Stimulated activated CD4-positive, alpha-beta T cell treated with anti-CD3 and anti-CD28 coated beads, Interleukin-1b, Interleukin-23, amount 100 ng/mL, for 24 hours (primary cell): ENCODE measurements around the gene CD2AP.
"Not testable (repeated sequence)": the region's sequence is repeated elsewhere in the genome, so short reads cannot be mapped to it uniquely, and the experiment has no call there.

Experiments used
- DNase-seq, 4 experiments: peaks; one replicate each; pipeline ENCODE4 v3.0.0-alpha.2; 2020; ENCODE audit warnings: low read depth in 4 of 4, low spot score in 1 of 4

CD2AP gene

GRCh38 chr6:47456536-47456975 is 21.0 kb upstream of the CD2AP start:
- no peak for DNase-seq

GRCh38 chr6:47457370-47457769 is 20.2 kb upstream of the CD2AP start:
- DNase-seq = no peak

DNA sequence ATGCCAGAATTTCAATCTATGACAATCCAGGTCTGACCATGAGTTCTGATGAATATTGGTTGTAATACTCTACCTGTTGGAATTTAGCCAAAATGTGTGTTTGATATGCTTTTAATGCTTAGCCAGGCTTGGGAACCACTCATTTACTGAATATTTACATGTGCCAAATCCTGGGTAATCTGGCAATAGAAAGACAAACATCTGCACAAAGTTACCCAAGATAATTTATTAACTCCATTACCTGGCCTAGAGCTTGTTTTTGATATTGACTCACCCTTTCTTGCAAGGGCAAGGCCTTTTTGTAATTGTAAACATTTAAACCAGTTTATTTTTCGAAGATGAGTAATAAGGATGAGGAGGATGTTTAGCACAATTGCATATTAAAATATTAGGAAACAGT is 13.5 kb upstream of the CD2AP start:
- DNase-seq = no peak

DNA sequence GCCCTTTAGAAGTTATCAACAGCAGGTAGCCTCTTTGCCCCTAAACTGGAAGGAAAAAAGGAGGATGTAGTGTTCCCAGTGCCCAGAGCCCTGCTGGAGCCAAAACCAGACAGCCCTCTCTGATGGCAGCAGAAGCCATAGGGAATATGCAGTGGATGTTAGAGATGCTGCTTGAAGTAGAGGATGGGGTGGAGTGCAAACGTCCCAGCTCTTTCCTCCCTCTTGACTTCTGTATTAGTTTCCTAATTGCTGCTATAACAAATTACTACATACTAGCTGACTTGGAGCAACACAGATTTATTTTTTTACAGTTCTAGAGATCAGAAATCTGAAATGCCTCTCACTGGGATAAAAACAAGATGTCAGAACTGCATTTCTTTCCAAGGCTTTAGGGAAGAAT is 12.5 kb upstream of the CD2AP start:
- no peak for DNase-seq

DNA sequence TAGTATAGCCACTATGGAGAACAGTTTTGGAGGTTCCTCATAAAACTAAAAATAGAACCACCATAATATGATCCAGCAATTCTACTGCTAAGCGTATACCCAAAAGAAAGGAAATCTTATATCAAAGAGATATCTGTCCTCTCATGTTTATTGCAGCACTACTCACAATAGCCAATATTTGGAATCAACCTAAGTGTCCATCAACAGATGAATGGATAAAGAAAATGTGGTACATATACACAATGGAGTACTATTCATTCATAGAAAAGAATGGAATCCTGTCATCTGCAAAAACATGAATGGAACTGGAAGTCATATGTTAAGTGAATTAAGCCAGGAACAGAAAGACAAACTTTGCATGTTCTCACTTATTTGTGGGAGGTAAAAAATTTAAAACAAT is 5.7 kb upstream of the CD2AP start:
- no peak for DNase-seq

- no peak for DNase-seq
Observed at GRCh38 chr6:47473791-47474346, 3.7 kb upstream of the CD2AP start.

- DNase-seq = no peak
Observed at GRCh38 chr6:47475319-47475816, 2.2 kb upstream of the CD2AP start.

GRCh38 chr6:47476781-47477496 is 650 bp upstream of the CD2AP start:
- DNase-seq = no peak

GRCh38 chr6:47478233-47479139 is 897 bp downstream of the CD2AP start:
- no peak for DNase-seq

GRCh38 chr6:47479140-47479508 is 1.5 kb downstream of the CD2AP start:
- no peak for DNase-seq

DNA sequence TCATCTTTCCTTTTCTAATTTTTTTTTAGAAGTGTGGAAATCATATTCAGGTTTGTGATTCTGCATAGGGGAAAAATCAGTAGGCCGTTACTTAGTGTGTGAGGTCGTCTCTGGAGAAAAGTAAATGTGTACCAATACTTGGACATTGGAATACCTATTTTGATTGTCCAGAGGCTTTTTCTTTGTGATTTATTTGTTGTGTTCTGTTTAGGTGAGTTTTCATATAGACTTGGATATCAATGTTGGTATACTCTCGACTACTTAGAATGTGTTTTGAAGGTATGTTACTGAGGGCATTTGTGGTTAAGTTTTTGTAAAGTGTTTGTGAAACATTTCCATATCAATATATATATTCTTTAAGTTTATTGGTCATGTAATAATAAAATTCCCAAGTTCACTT is 2.3 kb downstream of the CD2AP start:
- no peak for DNase-seq

DNA sequence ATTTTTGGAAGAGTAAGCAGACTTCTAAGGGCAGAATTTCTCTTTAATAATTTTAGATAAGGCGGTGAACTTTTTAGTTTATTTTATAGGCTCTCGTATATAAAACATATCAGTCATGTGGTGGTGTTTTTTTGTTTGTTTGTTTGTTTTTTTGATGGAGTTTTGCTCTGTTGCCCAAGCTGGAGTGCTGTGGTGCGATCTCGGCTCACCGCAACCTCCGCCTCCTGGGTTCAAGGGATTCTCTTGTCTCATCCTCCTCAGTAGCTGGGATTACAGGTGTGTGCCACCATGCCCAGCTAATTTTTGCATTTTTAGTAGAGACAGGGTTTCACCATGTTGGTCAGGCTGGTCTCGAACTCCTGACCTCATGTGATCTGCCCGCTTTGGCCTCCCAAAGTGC is 3.6 kb downstream of the CD2AP start:
- not testable (repeated sequence) for DNase-seq

DNA sequence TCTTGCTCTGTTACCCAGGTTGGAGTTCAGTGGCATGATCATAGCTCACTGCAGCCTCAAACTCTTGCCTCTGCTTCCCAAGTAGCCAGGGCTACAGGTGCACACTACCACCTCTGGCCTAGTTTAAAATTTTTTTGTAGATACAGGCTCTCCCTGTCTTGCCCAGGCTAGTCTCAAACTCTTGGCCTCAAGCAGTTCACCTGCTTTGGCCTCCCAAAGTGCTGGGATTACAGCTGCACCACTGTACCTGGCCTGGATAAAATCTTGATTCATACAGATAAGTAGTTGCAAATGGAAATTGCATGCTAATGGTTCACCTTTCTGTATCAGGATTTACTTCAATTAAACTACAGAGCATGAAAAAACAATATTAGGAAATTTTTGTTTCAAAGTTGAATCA is 4.2 kb downstream of the CD2AP start:
- DNase-seq = no peak

- DNase-seq = no peak
Observed at GRCh38 chr6:47483516-47483852, 5.9 kb downstream of the CD2AP start.

GRCh38 chr6:47483853-47484546 is 6.4 kb downstream of the CD2AP start:
- no peak for DNase-seq

DNA sequence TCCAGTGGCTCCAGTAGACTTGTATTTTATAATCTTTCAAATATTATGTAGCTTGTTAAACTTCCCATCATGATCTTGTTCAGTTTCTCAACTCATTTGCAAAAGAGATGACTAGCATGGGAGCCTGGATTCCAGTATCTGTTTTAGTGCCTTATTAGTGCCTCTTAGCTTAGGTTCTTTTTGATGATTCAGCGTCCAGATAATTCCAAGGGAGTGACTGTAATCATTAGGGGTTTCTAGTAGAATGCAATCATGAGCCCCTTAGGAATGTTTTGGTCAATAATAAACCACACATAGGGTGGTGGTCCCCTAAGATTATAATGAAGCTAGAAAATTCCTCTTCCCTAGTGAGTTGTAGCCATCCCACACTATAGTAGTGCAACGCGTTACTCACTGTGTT is 7.0 kb downstream of the CD2AP start:
- DNase-seq = no peak

DNA sequence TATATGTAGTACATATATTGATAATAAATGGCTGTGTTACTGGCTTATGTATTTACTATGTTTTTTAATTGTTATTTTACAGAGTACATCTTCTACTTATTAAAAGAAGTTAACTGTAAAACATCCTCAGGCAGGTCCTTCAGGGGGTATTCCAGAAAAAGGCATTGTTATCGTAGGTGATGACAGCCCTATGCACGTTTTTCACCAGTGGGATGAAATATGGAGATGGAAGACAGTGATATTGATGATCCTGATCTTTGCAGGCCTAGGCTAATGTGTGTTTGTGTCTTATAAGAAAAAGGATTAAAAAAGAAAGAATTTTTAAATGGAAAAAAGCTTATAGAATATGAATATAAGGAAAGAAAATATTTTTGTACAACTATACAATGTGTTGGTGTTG is 7.5 kb downstream of the CD2AP start:
- DNase-seq = no peak

GRCh38 chr6:47485491-47486135 is 8.0 kb downstream of the CD2AP start:
- no peak for DNase-seq

GRCh38 chr6:47489995-47490394 is 12.4 kb downstream of the CD2AP start:
- DNase-seq = no peak

DNA sequence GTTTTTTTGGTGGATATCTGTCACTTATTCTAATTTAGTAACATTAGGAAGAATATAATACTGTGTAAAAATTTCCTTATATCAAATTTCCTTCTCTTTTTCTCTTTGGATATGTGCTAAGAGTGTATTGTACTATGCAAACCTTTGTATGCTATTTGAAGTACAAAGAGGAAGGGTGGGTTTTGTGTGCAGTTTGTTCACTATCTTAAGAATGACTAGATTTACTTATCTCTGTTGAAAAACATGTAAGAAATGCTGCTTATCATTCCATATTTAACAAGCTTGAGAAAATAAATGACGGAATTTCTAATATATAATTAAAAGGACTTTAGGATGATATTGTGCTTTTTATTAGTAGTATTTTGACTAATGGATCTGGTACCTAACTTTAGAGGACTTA is 13.1 kb downstream of the CD2AP start:
- DNase-seq = no peak

- DNase-seq = no peak
Observed at GRCh38 chr6:47492355-47492754, 14.8 kb downstream of the CD2AP start.
